Dedifferentiated amniotic fluid mesenchymal stem cell (primary cell): ENCODE data around the gene CEP63.
"Not testable (repeated sequence)": the region's sequence is repeated elsewhere in the genome, so short reads cannot be mapped to it uniquely, and the experiment has no call there.

Source experiments
- DNase-seq: peaks from one replicate; pipeline ENCODE4 v3.0.0-alpha.2; 2016; ENCODE audit errors: extremely low spot score

Gene CEP63

GRCh38 chr3:134516905-134517304, 31.0 kb downstream of the CEP63 start:
- DNase-seq, result no peak

- peak; percentile 38 for DNase-seq
Observed at GRCh38 chr3:134517791-134518190, 31.9 kb downstream of the CEP63 start.

DNA sequence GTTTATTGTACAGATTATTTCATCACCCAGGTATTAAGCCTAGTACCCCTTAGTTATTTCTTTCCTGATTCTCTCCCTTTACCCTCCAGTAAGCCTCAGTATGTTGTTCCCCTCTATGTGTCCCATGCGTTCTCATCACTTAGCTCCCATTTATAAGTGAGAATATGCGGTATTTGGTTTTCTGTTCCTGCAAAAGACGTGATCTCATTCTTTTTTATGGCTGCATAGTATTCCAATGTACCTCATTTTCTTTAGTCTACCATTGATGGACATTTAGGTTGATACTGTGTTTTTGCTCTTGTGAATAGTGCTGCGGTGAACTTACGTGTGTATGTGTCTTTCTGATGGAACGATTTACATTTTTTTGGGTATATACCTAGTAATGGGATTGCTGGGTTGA, 36.7 kb downstream of the CEP63 start:
- DNase-seq, result no peak

DNA sequence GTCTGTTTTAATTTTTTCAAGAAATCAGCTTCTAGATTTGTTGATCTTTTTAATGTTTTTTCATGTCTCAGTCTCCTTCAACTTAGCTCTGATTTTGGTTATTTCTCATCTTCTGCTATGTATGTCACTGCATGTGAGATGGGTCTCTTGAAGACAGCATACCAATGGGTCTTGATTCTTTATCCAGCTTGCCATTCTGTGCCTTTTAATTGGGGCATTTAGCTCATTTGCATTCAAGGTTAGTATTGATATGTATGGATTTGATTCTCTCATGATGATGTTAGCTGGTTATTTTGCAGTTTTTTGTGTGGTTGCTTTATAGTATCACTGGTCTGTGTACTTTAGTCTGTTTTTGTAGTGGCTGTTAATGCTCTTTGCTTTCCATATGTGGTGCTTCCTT, 39.4 kb downstream of the CEP63 start:
- DNase-seq, result no peak

DNA sequence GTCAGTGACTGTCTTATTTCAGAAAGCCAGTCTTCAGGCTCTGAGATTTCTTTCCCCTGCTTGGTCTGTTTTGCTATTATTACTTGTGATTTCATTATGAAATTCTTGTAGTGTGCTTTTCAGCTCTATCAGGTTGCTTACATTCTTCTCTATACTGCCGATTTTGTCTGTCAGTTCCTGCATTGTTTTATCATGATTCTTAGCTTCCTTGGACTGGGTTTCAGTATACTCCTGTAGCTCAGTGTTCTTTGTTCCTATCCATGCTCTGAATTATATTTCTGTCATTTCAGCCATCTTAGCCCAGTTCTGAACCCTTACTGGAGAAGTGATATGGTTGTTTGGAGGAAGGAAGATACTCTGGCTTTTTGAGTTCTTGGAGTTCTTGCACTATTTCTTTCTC, 40.5 kb downstream of the CEP63 start:
- no peak for DNase-seq

DNA sequence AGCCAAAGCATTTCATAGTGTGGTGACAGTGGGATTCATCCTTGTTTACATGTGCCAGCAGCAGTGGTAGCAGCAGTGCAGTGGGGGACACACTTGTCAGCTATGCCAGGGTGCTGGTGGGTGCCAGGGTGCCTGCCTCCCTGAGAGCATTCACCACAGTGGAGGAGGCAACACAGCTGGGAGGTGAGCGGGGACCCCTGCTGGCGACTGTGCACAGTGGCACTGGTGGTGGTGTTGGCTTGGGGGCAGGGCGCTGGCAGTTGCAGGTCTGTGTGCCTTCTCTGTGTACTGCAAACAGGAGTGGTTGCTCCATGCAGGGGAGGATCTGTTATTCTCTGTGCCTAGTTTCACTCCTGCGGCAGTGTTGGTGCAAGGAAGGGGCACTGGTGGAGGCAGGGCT, 41.2 kb downstream of the CEP63 start:
- no peak for DNase-seq

DNA sequence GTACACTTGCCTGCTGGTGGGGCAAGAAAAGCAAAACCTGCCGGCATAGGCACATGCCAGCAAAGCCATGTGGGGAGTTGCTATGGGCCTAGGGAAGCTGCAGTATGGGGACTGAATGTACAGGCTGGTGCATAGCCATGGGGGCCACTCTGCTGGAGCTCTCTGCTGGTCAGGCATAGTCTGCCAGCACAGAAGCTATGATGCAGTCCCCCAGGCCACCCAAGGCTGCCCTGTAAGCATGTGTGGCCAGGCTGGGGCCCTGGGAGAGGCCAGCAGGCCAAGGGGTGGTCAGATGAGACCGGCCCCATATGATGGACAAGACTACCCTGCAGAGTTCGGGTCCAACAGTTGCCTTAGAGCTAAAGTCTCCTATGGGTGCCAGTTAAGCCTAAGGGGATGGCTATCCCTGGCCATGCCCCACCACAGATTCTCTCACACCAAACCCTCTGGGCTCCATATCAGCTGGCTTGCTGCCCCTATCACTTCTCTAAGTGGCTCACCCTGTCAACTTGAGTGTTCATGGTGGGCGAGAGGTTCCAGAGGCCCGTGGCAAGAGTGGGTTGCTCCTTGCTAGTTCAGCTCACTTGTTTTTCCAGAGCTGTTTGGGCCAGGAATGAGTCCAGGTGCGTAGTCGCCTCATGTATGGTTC, 41.8 kb downstream of the CEP63 start:
- DNase-seq, result no peak

DNA sequence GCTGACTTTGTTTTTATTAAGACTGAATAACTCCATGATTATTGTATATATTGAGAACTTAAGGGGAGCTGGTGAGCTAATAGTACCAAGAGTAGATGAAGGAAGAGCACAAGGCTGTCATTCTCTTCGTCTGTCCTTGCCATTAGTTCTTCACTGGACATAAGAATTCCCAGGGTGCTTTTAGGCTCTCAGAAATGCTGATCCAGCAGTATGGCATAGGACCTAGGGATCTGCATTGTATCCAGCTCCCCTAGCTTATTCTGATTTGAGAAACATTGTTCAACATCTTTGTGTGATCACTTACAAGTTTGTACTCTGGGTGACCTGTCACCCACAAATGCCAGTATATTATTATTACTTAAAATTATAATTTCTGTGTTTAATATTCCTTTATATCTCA, 47.6 kb downstream of the CEP63 start:
- no peak for DNase-seq

GRCh38 chr3:134535186-134535970, 49.5 kb downstream of the CEP63 start:
- DNase-seq, result no peak

DNA sequence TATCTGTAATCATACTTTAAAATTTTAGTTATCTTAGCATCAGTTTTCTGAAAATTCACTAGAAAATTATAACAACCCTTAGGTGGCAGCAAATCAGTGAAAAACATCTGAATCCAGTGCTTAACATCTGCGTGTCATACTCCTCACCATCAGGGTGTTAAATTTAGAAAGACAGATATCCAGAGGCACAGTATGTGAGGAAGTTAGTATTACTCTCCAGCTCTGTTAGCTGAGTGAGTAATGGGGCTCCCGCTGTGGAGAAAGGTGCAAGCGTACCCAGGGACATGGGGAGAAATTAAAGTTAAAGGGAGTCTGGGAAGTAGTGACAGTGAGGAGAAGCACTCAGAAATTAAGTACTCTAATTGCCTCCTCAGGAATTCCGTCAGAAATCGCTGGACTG, 50.9 kb downstream of the CEP63 start:
- DNase-seq, result no peak

DNA sequence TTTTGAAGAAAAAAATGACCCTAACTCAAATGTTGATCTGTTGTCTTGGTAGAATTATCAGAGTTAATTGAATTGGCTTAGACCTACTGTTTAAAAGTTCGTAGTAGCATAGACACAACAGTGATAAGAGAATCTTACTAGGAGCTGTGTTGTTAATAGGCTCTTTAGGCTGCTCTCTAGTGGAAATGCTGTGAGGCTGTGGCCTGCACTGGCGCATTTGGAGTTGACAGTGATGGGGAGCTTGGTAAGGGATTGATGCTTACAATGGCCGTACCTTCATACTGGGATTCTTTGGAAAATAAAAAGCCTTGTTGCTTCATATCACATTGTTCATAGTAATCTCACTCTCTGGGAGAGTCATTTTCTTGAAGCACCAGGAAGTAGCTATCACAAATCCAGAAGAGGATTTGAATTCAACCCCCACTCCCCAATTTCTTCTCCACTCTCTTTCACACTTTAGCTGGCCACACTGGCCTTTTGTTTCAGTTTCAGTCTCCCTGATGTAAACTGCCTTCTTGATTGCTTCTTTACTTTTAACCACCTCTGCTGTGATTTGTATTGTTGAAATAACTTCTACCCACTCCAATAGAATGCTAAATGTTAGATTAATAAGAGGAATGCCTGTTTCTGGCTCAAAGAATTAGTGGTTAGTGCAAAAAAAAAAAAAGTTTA, 56.6 kb downstream of the CEP63 start:
- DNase-seq, result no peak

GRCh38 chr3:134543113-134543512, 57.3 kb downstream of the CEP63 start:
- DNase-seq, result no peak

DNA sequence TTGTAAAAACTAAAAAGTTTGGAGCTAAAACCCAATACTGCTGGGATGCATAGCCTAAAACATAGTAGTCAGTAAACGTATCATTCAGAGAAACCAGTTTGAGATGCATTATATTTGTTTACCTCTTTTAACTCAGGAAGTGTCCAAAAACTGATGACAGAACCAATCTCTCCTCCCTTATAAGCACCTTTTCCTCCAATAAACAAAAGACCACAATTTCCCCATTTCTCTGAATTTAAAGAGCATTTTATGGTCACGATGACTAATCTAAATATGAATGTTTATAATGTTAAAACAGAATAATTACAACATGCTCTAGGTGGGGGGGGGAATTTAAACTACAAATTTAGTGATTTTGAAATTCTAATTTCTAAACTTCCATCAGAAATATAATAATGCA, 58.5 kb downstream of the CEP63 start:
- DNase-seq, result no peak

- not testable (repeated sequence) for DNase-seq
Observed at GRCh38 chr3:134544783-134545182, 58.9 kb downstream of the CEP63 start.

DNA sequence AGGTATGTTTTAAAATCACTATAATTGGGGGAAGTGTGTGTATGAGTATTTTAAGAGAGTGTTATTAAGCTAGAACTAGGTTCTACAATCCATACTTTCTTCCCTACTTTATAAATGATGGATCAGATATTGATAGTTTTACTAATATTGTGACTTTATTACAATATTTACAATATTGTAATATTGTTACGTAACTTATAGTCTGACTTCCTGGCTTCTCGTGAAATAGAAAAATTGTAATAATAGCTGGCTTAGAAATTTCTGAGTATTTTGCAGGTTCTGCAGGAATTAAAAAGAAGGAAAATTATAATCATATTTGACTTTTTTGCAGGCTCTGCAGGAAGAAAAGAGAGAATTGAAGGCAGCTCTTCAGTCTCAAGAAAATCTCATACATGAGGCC, 60.0 kb downstream of the CEP63 start:
- no peak for DNase-seq

DNA sequence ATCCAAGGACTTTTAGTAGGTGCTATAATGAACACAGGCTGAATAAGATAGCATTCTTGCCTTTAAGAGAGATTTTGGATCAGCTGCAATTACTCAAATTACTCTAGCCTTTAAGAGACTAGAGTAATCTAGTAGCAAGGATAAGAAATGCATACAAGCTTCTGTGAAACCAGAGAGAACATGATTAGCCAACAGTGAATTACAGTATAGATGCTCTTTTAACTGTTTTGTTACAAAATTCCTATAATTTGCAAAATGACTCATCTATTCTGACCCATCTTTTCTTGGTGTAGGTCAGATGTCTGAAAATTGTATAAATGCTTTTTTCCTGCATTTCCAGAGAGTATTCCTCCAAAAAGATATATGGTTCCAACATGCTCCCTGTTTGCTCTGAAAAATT, 66.9 kb downstream of the CEP63 start:
- DNase-seq, result no peak

DNA sequence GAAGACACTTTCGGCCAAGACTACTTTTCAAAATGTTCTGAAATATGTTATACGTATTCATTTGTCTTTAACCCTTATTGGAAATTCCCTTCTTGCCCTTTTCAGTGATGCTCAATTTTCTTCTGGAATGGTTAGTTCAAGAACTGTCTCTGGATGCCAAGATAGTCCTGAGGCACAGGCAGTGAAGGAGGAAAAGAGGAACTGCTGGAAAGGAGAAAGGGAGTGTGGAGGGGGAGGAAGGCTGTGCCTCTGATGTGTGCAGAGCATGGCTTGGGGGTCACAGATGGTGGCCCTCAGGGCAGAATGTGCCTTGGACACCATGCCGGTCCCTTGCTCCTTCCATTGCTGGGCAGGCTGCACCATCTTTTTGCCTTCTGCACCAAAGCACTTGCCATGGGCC, 73.7 kb downstream of the CEP63 start:
- DNase-seq, result no peak

- DNase-seq, result no peak
Observed at GRCh38 chr3:134562055-134562454, 76.2 kb downstream of the CEP63 start.

DNA sequence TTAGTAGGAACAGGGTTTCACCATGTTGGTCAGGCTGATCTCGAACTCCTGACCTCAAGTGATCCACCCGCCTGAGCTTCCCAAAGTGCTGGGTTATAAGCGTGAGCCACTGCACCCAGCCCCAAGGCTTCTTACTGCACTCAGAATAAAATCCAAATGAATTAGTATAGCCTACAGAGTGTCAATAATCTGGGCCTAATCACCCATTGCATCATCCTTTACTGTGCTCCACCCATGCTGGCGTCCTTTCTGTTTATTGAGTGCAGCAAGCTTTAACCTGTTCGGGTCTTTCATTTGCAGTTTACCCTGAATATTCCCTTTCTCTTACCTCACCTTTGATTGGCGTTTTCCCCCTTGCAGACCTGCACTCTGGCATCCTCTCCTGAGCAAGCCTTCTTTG, 77.7 kb downstream of the CEP63 start:
- no peak for DNase-seq

- no peak for DNase-seq
Observed at GRCh38 chr3:134564991-134565390, 79.1 kb downstream of the CEP63 start.

- no peak for DNase-seq
Observed at GRCh38 chr3:134567605-134568004, 81.7 kb downstream of the CEP63 start.

GRCh38 chr3:134568790-134569189, 82.9 kb downstream of the CEP63 start:
- DNase-seq, result no peak

DNA sequence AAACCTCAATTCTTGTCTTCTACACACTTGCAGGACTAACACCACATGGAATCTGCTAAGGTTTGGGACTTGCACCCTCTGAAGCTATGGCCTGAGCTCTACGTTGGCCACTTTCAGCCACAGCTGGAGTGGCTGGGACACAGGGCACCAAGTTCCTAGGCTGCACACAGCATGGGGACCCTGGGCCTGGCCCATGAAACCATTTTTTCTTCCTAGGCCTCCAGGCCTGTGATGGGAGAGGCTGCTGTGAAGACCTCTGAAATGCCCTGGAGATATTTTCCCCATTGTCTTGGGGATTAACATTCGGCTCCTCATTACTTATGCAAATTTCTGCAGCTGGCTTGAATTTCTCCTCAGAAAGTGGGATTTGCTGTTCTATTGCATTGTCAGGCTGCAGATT, 84.0 kb downstream of the CEP63 start:
- DNase-seq, result not testable (repeated sequence)
